ENCODE data around the gene CRYBG1.

DNA sequence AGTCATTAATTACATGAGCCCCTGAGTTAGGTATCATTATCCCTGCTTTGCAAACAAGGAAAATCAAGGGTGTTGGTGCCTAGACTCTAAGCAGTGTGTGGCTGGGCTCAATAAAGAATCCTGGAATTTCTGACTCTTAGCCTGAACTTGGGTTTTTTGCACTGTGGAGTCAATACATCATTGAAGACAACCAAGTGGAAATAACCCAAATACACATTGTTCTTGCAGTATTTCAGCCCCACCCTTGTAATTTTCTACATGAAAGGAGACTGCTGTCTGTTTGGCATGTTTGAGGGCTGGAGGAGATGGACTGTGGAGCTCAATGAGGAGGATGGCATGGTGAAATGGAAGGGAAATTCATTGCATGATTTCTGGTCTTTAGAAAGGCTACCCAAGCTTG lies 110.3 kb downstream of the CRYBG1 start:
- TF ChIP-seq IKZF2 (IDR thresholded peaks at IDR 0.05) (no peak), POLR2AphosphoS5 (IDR thresholded peaks at IDR 0.05; ENCODE audit: low read length) (no peak), MTA3 (IDR thresholded peaks at IDR 0.05; ENCODE audit: borderline replicate concordance, low read length) (no peak), EP300 (IDR thresholded peaks at IDR 0.05; ENCODE audit: borderline replicate concordance in 1 of 2, control insufficient read depth in 1 of 2, low read depth in 2 of 2, low read length in 2 of 2) (no peak), USF2 (IDR thresholded peaks at IDR 0.05; ENCODE audit: borderline replicate concordance, low read depth, low read length) (no peak)
- TF ChIP-seq, protein P1, sequence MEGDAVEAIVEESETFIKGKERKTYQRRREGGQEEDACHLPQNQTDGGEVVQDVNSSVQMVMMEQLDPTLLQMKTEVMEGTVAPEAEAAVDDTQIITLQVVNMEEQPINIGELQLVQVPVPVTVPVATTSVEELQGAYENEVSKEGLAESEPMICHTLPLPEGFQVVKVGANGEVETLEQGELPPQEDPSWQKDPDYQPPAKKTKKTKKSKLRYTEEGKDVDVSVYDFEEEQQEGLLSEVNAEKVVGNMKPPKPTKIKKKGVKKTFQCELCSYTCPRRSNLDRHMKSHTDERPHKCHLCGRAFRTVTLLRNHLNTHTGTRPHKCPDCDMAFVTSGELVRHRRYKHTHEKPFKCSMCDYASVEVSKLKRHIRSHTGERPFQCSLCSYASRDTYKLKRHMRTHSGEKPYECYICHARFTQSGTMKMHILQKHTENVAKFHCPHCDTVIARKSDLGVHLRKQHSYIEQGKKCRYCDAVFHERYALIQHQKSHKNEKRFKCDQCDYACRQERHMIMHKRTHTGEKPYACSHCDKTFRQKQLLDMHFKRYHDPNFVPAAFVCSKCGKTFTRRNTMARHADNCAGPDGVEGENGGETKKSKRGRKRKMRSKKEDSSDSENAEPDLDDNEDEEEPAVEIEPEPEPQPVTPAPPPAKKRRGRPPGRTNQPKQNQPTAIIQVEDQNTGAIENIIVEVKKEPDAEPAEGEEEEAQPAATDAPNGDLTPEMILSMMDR (IDR thresholded peaks at IDR 0.05 in 2 of 3, conservative IDR thresholded peaks at IDR 0.05 in 1 of 3; ENCODE audit: control insufficient read depth in 2 of 3, extremely low read depth in 1 of 3, insufficient read depth in 1 of 3, low read depth in 3 of 3, low read length in 3 of 3): no peak
